ELR (cell line): ENCODE results near the gene COX6A1.
"Not testable (repeated sequence)": the region's sequence is repeated elsewhere in the genome, so short reads cannot be mapped to it uniquely, and the experiment has no call there.

Experiments
- DNase-seq: peaks from one replicate; pipeline ENCODE4 v3.0.0-alpha.2; 2015; ENCODE audit warnings: low read depth

Gene COX6A1

GRCh38 chr12:120468325-120468820 lies 30.5 kb downstream of the COX6A1 start:
- peak; percentile 71 for DNase-seq

- peak; percentile 35 for DNase-seq
These were observed 31.0 kb downstream of the COX6A1 start for GRCh38 chr12:120468821-120469449.

GRCh38 chr12:120469450-120470149 lies 31.7 kb downstream of the COX6A1 start, which contains the start of gene SRSF9:
Gene SRSF9, minus strand, starts transcription at chr12:120469748. Its CDS starts 139 bp downstream, at chr12:120469609.
- peak; percentile 98 for DNase-seq

- peak; percentile 36 for DNase-seq
These were observed 32.4 kb downstream of the COX6A1 start for GRCh38 chr12:120470150-120470784.

- DNase-seq: no peak
These were observed 34.6 kb downstream of the COX6A1 start for GRCh38 chr12:120472521-120472920.

- no peak for DNase-seq
These were observed 36.1 kb downstream of the COX6A1 start for GRCh38 chr12:120473807-120474615.

- DNase-seq: peak; percentile 93
These were observed 36.7 kb downstream of the COX6A1 start for GRCh38 chr12:120474616-120474960.

- no peak for DNase-seq
These were observed 37.7 kb downstream of the COX6A1 start for GRCh38 chr12:120475643-120476042.

GRCh38 chr12:120479458-120479857 lies 41.5 kb downstream of the COX6A1 start:
- DNase-seq: no peak

GRCh38 chr12:120480211-120480610 lies 42.3 kb downstream of the COX6A1 start:
- DNase-seq: no peak

GRCh38 chr12:120481022-120481767 lies 43.3 kb downstream of the COX6A1 start:
- no peak for DNase-seq

GRCh38 chr12:120483621-120484020 lies 45.7 kb downstream of the COX6A1 start:
- DNase-seq: no peak

GRCh38 chr12:120485961-120486881 lies 48.3 kb downstream of the COX6A1 start:
- no peak for DNase-seq

- DNase-seq: not testable (repeated sequence)
These were observed 49.6 kb downstream of the COX6A1 start for GRCh38 chr12:120487552-120487951.

- DNase-seq: no peak
These were observed 50.2 kb downstream of the COX6A1 start for GRCh38 chr12:120488057-120488640.

- DNase-seq: no peak
These were observed 51.1 kb downstream of the COX6A1 start for GRCh38 chr12:120489018-120489417.

- no peak for DNase-seq
These were observed 52.4 kb downstream of the COX6A1 start for GRCh38 chr12:120490325-120490724.
